K562 (cell line): Measurements from ENCODE around the gene TNFSF13B. TPM values are rescaled to one million over a fixed set of nuclear protein-coding genes. Genes with fewer than 3 reads are reported as not detected.
"Not testable (repeated sequence)": the region's sequence is repeated elsewhere in the genome, so short reads cannot be mapped to it uniquely, and the experiment has no call there.

Experiments
- ATAC-seq: fragments of 200-7000 bp; cut with Tn5 transposase; 3 replicates; pipeline ENCODE4 v1.9.1; 2020; ENCODE audit warnings: moderate library complexity
- BruUV-seq: library from RNA; stranded (reverse); fragments of 400-500 nt; replicated peaks from 2 replicates; lab custom pipeline; 2021; lab: Mats Ljungman, UMichigan
- CTCF ChIA-PET: fragments of 300-600 bp; formaldehyde crosslinking; extraction: SDS; loops from one replicate; lab custom pipeline; 2021; ENCODE audit warnings: low intra/inter-chr PET ratio; lab: Yijun Ruan, JAX
- POLR2A ChIA-PET: fragments of 300-600, 350-650 bp; sonication (Branson Sonifier 250); formaldehyde crosslinking; extraction: SDS; loops from one replicate; lab custom pipeline; 2021; ENCODE audit warnings: antibody characterized with exemption, inconsistent platforms; lab: Yijun Ruan, JAX
- DNase-seq, 4 experiments: peaks; one replicate each; pipeline versions ENCODE4 v3.0.0 to v3.0.0-alpha.2; 2011 to 2018; ENCODE audit warnings: low spot score in 3 of 4, mixed read lengths in 3 of 4; ENCODE audit errors: extremely low read depth in 1 of 4
- FAIRE-seq: peaks from 2 replicates; lab custom pipeline; 2011; peaks lifted over from hg19 to GRCh38; lab: Jason Lieb, UNC
- H2AFZ ChIP-seq: 2 replicates; pipeline ENCODE4 v1.6.0; 2011; ENCODE audit warnings: low read depth, low read length, control low read depth, inconsistent platforms
- H3K27ac ChIP-seq: fragments of 200-600 bp; 3 replicates; pipeline ENCODE4 v1.8.0; 2011; ENCODE audit warnings: low read depth, mild to moderate bottlenecking, control low read depth, inconsistent platforms, low read length, moderate library complexity, mixed read lengths; ENCODE audit errors: extremely low read depth
- H3K27me3 ChIP-seq, 2 experiments: fragments of 300-600 bp in 1 of 2; 2 replicates in 1 of 2; 3 replicates in 1 of 2; pipeline versions ENCODE4 v1.6.0 to v1.8.0; 2011; ENCODE audit warnings: inconsistent platforms in 2 of 2, low read length in 2 of 2, mild to moderate bottlenecking in 1 of 2, mixed read lengths in 1 of 2, moderate library complexity in 1 of 2; ENCODE audit not compliant: control insufficient read depth in 2 of 2, insufficient read depth in 2 of 2
- H3K36me3 ChIP-seq: fragments of 300-600 bp; 3 replicates; pipeline ENCODE4 v1.8.0; 2011; ENCODE audit warnings: mild to moderate bottlenecking, low read length, inconsistent platforms; ENCODE audit not compliant: control insufficient read depth, insufficient read depth
- H3K4me1 ChIP-seq, 2 experiments: fragments of 200-600 bp in 1 of 2; replicated peaks in 1 of 2; 2 replicates in 1 of 2; 3 replicates in 1 of 2; pipeline versions ENCODE4 v1.5.1 to v1.8.0; 2011; ENCODE audit warnings: inconsistent platforms in 2 of 2, low read length in 2 of 2, mild to moderate bottlenecking in 1 of 2, mixed read lengths in 1 of 2, moderate library complexity in 1 of 2; ENCODE audit not compliant: control insufficient read depth in 2 of 2, insufficient read depth in 2 of 2
- H3K4me2 ChIP-seq: 2 replicates; pipeline ENCODE4 v1.6.1; 2011; ENCODE audit warnings: low read length, control low read depth, inconsistent platforms, mixed read lengths; ENCODE audit not compliant: insufficient read depth
- H3K4me3 ChIP-seq: fragments of 200-600 bp; sonication (generic), shearing (Covaris generic); 2 replicates; pipeline ENCODE4 v1.5.1; 2016; ENCODE audit warnings: control low read depth, inconsistent platforms
- H3K79me2 ChIP-seq: fragments of 200-600 bp; 3 replicates; pipeline ENCODE4 v1.8.0; 2011; ENCODE audit warnings: low read length, inconsistent platforms; ENCODE audit not compliant: control insufficient read depth, insufficient read depth
- H3K9ac ChIP-seq, 2 experiments: 2 replicates each; pipeline versions ENCODE4 v1.6.0 to v1.6.1; 2011; ENCODE audit warnings: low read depth in 2 of 2, low read length in 2 of 2, control low read depth in 1 of 2, inconsistent platforms in 1 of 2, mild to moderate bottlenecking in 1 of 2, mixed read lengths in 1 of 2; ENCODE audit not compliant: insufficient read depth in 1 of 2
- H3K9me1 ChIP-seq: one replicate; pipeline ENCODE4 v1.6.0; 2011; ENCODE audit warnings: inconsistent platforms, mild to moderate bottlenecking, low read length, moderate library complexity; ENCODE audit not compliant: control insufficient read depth, insufficient read depth
- H3K9me3 ChIP-seq: replicated peaks from 2 replicates; pipeline ENCODE4 v1.5.1; 2011; ENCODE audit warnings: low read depth, low read length, inconsistent platforms; ENCODE audit not compliant: control insufficient read depth, insufficient read depth
- H4K20me1 ChIP-seq: replicated peaks from 2 replicates; pipeline ENCODE4 v1.6.1; 2011; ENCODE audit warnings: low read length, inconsistent platforms, mixed read lengths; ENCODE audit not compliant: control insufficient read depth, insufficient read depth
- MED1 ChIP-seq: sonication (generic); formaldehyde crosslinking; IDR thresholded peaks from 2 replicates; pipeline ENCODE4 v1.8.1; 2023; ENCODE audit warnings: missing genetic modification reagents, borderline replicate concordance
- NFIC ChIP-seq: fragments of 450-650 bp; IDR thresholded peaks from 2 replicates; pipeline ENCODE4 v1.6.1; 2017; ENCODE audit warnings: mild to moderate bottlenecking, inconsistent platforms
- PML ChIP-seq: IDR thresholded peaks from 2 replicates; pipeline ENCODE4 v1.6.1; 2012; ENCODE audit warnings: low read length, inconsistent platforms
- ZBED1 ChIP-seq: IDR thresholded peaks from 2 replicates; pipeline ENCODE4 v1.6.1; 2014
- ZNF431 ChIP-seq: sonication (generic); formaldehyde crosslinking; IDR thresholded peaks from 2 replicates; pipeline ENCODE4 v1.8.0; 2022; ENCODE audit warnings: mild to moderate bottlenecking, missing genetic modification reagents
- WGBS: fragments of 100-300 bp; shearing (Covaris generic); methylation state at CpG from one replicate; pipeline ENCODE4 v1.1.6; 2016; ENCODE audit warnings: low coverage, mixed read lengths; ENCODE audit not compliant: insufficient coverage; ENCODE audit errors: missing lambda C conversion rate; 5-methylcytosine and 5-hydroxymethylcytosine counted together
- in situ Hi-C: fragments of 300-500 bp; cut with MboI; formaldehyde crosslinking; loops from 4 replicates; pipeline ENCODE4 v1.15.0; 2018; ENCODE audit warnings: inconsistent platforms, mixed read lengths
- intact Hi-C: fragments of 100-400 bp; cut with micrococcal nuclease; formaldehyde crosslinking; loops from 2 replicates; pipeline ENCODE4 v1.14.2; 2022
- polyA plus RNA-seq, 8 experiments: library from polyadenylated mRNA; depleted of rRNA in 4 of 8; stranded (reverse) in 5 of 8; unstranded in 3 of 8; fragments of >200 nt; fragmentation: Nextera tagmentation in 2 of 8; fragmentation: Illumina TruSeq in 1 of 8; extraction: Ambion mirVana in 2 of 8; extraction: Trizol in 1 of 8; gene quantifications; 2 replicates each; pipeline versions ENCODE4 v1.2.1 to v1.2.3, GENCODE V29; 2011 to 2014; ENCODE audit warnings: inconsistent platforms in 1 of 8, missing spikeins in 1 of 8
- total RNA-seq, 7 experiments: library from RNA; depleted of rRNA in 6 of 7; stranded (reverse); fragments of >200 nt in 6 of 7; fragmentation: Illumina TruSeq in 2 of 7; extraction: Trizol in 2 of 7; gene quantifications; 2 replicates each; pipeline versions ENCODE4 v1.2.1 to v1.2.3, GENCODE V29; 2011 to 2021; ENCODE audit warnings: low replicate concordance in 1 of 7
- TF ChIP-seq, protein P1 (sequence below): fragments of 250-450 bp; sonication (Bioruptor Pico); IDR thresholded peaks from 2 replicates; pipeline ENCODE4 v1.4.0; 2020; ENCODE audit warnings: mild to moderate bottlenecking, moderate library complexity
- TF ChIP-seq, protein P2 (sequence below): fragments of 250-450 bp; sonication (Bioruptor Pico); IDR thresholded peaks from 2 replicates; pipeline ENCODE4 v1.9.0; 2021; ENCODE audit warnings: mild to moderate bottlenecking, inconsistent platforms

The TNFSF13B gene
- total and polyA plus RNA-seq, 9 of the 15 experiments (the other 6 are each of a cell fraction or from before 2014, with no cell fraction given): 1.1 to 2.1 (median 1.5) TPM

DNA sequence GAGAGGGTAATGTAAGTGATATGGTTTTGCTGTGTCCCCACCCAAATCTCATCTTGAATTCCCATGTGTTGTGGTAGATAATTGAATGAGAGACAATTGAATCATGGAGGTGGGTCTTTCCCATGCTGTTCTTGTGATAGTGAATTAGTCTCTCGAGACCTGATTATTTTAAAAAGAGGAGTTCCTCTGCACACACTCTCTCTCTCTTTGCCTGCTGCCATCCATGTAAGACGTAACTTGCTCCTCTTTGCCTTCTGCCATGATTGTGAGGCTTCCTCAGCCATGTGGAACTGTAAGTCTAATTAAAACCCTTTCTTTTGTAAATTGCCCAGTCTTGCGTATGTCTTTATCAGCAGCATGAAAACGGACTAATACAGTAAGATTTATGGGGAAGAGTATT, 42.1 kb downstream of the TNFSF13B start:
- intact Hi-C loops, H3K79me2 ChIP-seq, H3K9me3 ChIP-seq, POLR2A ChIA-PET, H3K36me3 ChIP-seq, H3K4me2 ChIP-seq, FAIRE-seq, H3K9me1 ChIP-seq, H3K4me3 ChIP-seq, H3K27me3 ChIP-seq, H3K9ac ChIP-seq, ATAC-seq, H3K27ac ChIP-seq, DNase-seq, H3K4me1 ChIP-seq, CTCF ChIA-PET, in situ Hi-C loops, BruUV-seq, H2AFZ ChIP-seq, H4K20me1 ChIP-seq: not testable (repeated sequence)
- WGBS: 24% methylated on average over 3 of the region's 4 CpGs
- peak; percentile 94 for TF ChIP-seq ZNF431 (CRISPR knock-in tag)

DNA sequence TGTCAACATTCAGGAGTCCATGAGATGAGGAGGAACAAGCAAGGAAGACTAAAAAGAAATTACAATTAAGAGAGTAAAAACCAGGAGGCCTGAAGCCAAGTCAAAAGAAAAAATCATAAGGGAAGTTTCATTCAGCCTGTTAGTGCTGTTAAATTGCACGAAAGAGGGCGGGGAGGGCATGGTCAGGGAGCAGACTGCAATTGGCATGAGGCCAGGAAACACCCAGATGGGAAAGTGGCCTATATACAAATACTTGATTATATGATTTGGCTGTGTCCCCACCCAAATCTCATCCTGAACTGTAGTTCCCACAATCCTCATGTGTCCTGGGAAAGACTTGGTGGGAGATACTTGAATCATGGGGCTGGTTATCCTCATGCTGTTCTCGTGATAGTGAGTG, 43.9 kb downstream of the TNFSF13B start:
- no peak for FAIRE-seq

More for the DNA sequence above, 43.9 kb downstream of the TNFSF13B start:
- DNase-seq: no peak
- 21% methylated on average over 3 of the region's 3 CpGs for WGBS
- no peak for ATAC-seq
- ChIA-PET CTCF (no interaction called here), POLR2A (no interaction called here)
- Histone ChIP-seq H3K9me1 (no peaks in the 10 kb centered on the region), H2AFZ (no peak overlapping the region), H3K4me1 (no peaks in the 10 kb centered on the region), H3K9me3 (no peaks in the 10 kb centered on the region), H3K79me2 (no peaks in the 10 kb centered on the region), H3K27ac (no peak overlapping the region), H3K9ac (no peak overlapping the region), H3K27me3 (no peaks in the 10 kb centered on the region), H3K4me2 (no peak overlapping the region), H3K36me3 (no peaks in the 10 kb centered on the region), H3K4me3 (no peak overlapping the region), H4K20me1 (no peaks in the 10 kb centered on the region)
- TF ChIP-seq, protein P1, sequence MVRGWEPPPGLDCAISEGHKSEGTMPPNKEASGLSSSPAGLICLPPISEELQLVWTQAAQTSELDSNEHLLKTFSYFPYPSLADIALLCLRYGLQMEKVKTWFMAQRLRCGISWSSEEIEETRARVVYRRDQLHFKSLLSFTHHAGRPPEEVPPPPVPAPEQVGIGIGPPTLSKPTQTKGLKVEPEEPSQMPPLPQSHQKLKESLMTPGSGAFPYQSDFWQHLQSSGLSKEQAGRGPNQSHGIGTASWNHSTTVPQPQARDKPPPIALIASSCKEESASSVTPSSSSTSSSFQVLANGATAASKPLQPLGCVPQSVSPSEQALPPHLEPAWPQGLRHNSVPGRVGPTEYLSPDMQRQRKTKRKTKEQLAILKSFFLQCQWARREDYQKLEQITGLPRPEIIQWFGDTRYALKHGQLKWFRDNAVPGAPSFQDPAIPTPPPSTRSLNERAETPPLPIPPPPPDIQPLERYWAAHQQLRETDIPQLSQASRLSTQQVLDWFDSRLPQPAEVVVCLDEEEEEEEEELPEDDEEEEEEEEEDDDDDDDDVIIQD (CRISPR knock-in tag): no peak
- TF ChIP-seq ZBED1: no peak
- TF ChIP-seq NFIC: peak; percentile 79
- TF ChIP-seq MED1: no peak
- no peak for TF ChIP-seq PML
- TF ChIP-seq, protein P2, sequence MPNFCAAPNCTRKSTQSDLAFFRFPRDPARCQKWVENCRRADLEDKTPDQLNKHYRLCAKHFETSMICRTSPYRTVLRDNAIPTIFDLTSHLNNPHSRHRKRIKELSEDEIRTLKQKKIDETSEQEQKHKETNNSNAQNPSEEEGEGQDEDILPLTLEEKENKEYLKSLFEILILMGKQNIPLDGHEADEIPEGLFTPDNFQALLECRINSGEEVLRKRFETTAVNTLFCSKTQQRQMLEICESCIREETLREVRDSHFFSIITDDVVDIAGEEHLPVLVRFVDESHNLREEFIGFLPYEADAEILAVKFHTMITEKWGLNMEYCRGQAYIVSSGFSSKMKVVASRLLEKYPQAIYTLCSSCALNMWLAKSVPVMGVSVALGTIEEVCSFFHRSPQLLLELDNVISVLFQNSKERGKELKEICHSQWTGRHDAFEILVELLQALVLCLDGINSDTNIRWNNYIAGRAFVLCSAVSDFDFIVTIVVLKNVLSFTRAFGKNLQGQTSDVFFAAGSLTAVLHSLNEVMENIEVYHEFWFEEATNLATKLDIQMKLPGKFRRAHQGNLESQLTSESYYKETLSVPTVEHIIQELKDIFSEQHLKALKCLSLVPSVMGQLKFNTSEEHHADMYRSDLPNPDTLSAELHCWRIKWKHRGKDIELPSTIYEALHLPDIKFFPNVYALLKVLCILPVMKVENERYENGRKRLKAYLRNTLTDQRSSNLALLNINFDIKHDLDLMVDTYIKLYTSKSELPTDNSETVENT (CRISPR knock-in tag): no peak
- intact Hi-C loops (no loop called here), in situ Hi-C loops (no loop called here)
- BruUV-seq: no TSS peak
